ENCODE results near the gene OR5K3.

Gene OR5K3

DNA sequence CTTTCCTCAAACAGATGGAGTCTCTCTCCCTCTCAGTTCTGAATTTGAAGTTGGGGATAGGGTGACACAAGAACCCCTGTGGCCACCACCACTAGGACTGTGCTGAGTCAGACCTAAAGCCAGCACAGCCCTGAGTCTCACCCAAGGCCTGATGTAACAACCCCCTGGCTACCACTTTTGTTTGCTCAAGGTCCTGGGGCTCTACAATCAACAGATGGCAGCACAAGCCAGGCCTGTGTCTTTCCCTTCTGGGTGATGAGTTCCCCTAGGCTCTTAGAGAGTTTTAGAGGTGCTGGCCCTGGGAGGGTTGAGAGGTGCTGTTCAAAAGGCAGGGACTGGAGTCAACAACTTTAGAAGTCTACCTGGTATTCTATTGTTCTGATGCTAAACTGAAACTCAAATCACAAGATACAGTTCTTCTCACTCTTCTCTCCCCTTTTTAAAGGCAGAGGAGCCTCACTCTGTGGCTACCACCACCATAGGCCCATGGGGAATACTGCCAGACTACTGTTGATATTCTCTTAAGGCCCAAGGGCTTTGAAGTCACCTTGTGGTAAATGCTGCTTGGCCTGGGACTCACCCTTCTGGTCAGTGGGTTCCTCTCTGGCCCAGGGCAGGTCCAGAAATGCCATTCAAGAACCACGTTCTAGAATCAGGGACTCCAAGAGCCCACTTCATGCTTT is 30.3 kb upstream of the OR5K3 start:
- Histone ChIP-seq H3K79me2 (ENCODE audit: insufficient read depth, low read length) (no peaks in the 10 kb centered on the region), H3K4me3 (ENCODE audit: low read depth, low read length, poor library complexity, severe bottlenecking) (no peak overlapping the region), H3K27me3 (ENCODE audit: insufficient read depth, low read length) (no peaks in the 10 kb centered on the region), H3K4me2 (ENCODE audit: low read length) (no peak overlapping the region), H3F3A (ENCODE audit: insufficient read depth, low read length) (no peaks in the 10 kb centered on the region), H3K4me1 (ENCODE audit: insufficient read depth, low read length, severe bottlenecking) (no peaks in the 10 kb centered on the region), H3K9ac (ENCODE audit: low read length) (no peak overlapping the region), H4K20me1 (ENCODE audit: insufficient read depth, low read length) (no peaks in the 10 kb centered on the region), H3K9me2 (ENCODE audit: low read depth, low read length) (no peaks in the 10 kb centered on the region), H3K36me3 (ENCODE audit: insufficient read depth, low read length) (no peaks in the 10 kb centered on the region), H3K27ac (ENCODE audit: low read depth, low read length, poor library complexity, severe bottlenecking) (no peak overlapping the region), H3K9me3 (ENCODE audit: low read length) (no peaks in the 10 kb centered on the region), H2AFZ (ENCODE audit: low read length) (no peak overlapping the region)
- TF ChIP-seq EZH2 (IDR thresholded peaks at IDR 0.05; ENCODE audit: borderline replicate concordance, low read length) = no peak
- TF ChIP-seq, protein P1, sequence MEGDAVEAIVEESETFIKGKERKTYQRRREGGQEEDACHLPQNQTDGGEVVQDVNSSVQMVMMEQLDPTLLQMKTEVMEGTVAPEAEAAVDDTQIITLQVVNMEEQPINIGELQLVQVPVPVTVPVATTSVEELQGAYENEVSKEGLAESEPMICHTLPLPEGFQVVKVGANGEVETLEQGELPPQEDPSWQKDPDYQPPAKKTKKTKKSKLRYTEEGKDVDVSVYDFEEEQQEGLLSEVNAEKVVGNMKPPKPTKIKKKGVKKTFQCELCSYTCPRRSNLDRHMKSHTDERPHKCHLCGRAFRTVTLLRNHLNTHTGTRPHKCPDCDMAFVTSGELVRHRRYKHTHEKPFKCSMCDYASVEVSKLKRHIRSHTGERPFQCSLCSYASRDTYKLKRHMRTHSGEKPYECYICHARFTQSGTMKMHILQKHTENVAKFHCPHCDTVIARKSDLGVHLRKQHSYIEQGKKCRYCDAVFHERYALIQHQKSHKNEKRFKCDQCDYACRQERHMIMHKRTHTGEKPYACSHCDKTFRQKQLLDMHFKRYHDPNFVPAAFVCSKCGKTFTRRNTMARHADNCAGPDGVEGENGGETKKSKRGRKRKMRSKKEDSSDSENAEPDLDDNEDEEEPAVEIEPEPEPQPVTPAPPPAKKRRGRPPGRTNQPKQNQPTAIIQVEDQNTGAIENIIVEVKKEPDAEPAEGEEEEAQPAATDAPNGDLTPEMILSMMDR (IDR thresholded peaks at IDR 0.05; ENCODE audit: low read length) = peak; percentile 36; the same call in 1 of the 2 replicates

DNA sequence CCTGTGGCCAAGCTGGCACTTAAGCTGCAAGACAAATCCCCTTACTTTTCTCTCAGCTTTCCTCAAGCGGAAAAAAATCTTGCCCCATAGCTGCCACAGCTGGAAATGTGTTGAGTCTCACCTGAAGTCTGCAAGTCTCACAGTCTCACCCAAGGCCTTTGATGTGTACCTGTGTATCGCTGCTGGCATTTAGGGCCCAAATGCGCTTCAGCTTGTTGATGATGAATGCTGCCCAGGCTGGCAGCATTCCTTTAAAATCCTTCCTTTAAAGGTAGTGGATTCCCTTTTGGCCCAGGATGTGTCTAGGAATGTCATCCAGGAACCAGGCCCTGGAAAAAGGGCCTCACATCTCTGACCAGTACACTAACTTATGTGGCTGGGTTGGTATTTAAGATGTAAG is 29.8 kb upstream of the OR5K3 start:
- Histone ChIP-seq H3K4me2 (ENCODE audit: low read length) (no peak overlapping the region), H3K9me3 (ENCODE audit: low read length) (no peaks in the 10 kb centered on the region), H3K27me3 (ENCODE audit: insufficient read depth, low read length) (no peaks in the 10 kb centered on the region), H3K79me2 (ENCODE audit: insufficient read depth, low read length) (no peaks in the 10 kb centered on the region), H3K27ac (ENCODE audit: low read depth, low read length, poor library complexity, severe bottlenecking) (no peak overlapping the region), H4K20me1 (ENCODE audit: insufficient read depth, low read length) (no peaks in the 10 kb centered on the region), H3K4me1 (ENCODE audit: insufficient read depth, low read length, severe bottlenecking) (no peaks in the 10 kb centered on the region), H3K9me2 (ENCODE audit: low read depth, low read length) (no peaks in the 10 kb centered on the region), H2AFZ (ENCODE audit: low read length) (no peak overlapping the region), H3F3A (ENCODE audit: insufficient read depth, low read length) (no peaks in the 10 kb centered on the region), H3K4me3 (ENCODE audit: low read depth, low read length, poor library complexity, severe bottlenecking) (no peak overlapping the region), H3K9ac (ENCODE audit: low read length) (no peak overlapping the region), H3K36me3 (ENCODE audit: insufficient read depth, low read length) (no peaks in the 10 kb centered on the region)
- no peak for TF ChIP-seq EZH2 (IDR thresholded peaks at IDR 0.05; ENCODE audit: borderline replicate concordance, low read length)
- TF ChIP-seq, protein P1 (IDR thresholded peaks at IDR 0.05; ENCODE audit: low read length) = no peak

DNA sequence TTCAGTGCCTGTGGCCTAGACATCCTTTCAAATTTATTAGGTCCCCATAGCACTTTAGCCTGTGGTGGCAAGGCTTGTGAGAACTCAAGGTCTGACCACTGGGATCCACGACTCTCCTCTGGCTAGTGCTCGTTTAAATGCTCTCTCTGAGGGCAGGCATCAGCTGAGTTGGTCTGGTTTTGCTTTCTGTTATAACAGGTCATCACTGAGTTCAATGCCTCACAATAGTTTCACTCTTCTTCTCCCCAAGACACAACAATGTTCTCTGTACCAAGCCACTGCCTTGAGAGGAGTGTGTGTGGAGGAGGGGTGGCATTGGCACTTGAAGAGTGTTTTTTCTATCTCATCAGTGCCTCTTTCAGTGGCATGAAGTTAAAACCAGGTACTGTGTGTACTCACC is 29.2 kb upstream of the OR5K3 start:
- Histone ChIP-seq H3K4me3 (ENCODE audit: low read depth, low read length, poor library complexity, severe bottlenecking) (no peak overlapping the region), H3K27me3 (ENCODE audit: insufficient read depth, low read length) (no peaks in the 10 kb centered on the region), H3F3A (ENCODE audit: insufficient read depth, low read length) (no peaks in the 10 kb centered on the region), H3K27ac (ENCODE audit: low read depth, low read length, poor library complexity, severe bottlenecking) (no peak overlapping the region), H3K79me2 (ENCODE audit: insufficient read depth, low read length) (no peaks in the 10 kb centered on the region), H3K9ac (ENCODE audit: low read length) (no peak overlapping the region), H3K4me2 (ENCODE audit: low read length) (no peak overlapping the region), H3K9me3 (ENCODE audit: low read length) (no peaks in the 10 kb centered on the region), H2AFZ (ENCODE audit: low read length) (no peak overlapping the region), H4K20me1 (ENCODE audit: insufficient read depth, low read length) (no peaks in the 10 kb centered on the region), H3K4me1 (ENCODE audit: insufficient read depth, low read length, severe bottlenecking) (no peaks in the 10 kb centered on the region), H3K9me2 (ENCODE audit: low read depth, low read length) (no peaks in the 10 kb centered on the region), H3K36me3 (ENCODE audit: insufficient read depth, low read length) (no peaks in the 10 kb centered on the region)
- no peak for TF ChIP-seq EZH2 (IDR thresholded peaks at IDR 0.05; ENCODE audit: borderline replicate concordance, low read length)
- TF ChIP-seq, protein P1 (IDR thresholded peaks at IDR 0.05; ENCODE audit: low read length) = no peak

Measured in OCI-LY1 (cell line).